C4-2B (cell line): ENCODE results near the gene USP35.

Experiments
- ZFX ChIP-seq: fragments of 450-650 bp; IDR thresholded peaks from 2 replicates; pipeline ENCODE4 v1.6.1; 2017
- TF ChIP-seq, protein P1 (sequence below): fragments of 450-650 bp; conservative IDR thresholded peaks from 2 replicates; pipeline ENCODE4 v1.5.1; 2017; ENCODE audit warnings: mild to moderate bottlenecking

- TF ChIP-seq, protein P1, sequence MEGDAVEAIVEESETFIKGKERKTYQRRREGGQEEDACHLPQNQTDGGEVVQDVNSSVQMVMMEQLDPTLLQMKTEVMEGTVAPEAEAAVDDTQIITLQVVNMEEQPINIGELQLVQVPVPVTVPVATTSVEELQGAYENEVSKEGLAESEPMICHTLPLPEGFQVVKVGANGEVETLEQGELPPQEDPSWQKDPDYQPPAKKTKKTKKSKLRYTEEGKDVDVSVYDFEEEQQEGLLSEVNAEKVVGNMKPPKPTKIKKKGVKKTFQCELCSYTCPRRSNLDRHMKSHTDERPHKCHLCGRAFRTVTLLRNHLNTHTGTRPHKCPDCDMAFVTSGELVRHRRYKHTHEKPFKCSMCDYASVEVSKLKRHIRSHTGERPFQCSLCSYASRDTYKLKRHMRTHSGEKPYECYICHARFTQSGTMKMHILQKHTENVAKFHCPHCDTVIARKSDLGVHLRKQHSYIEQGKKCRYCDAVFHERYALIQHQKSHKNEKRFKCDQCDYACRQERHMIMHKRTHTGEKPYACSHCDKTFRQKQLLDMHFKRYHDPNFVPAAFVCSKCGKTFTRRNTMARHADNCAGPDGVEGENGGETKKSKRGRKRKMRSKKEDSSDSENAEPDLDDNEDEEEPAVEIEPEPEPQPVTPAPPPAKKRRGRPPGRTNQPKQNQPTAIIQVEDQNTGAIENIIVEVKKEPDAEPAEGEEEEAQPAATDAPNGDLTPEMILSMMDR, result no peak
- TF ChIP-seq ZFX, result no peak
These were observed 27.3 kb downstream of the USP35 start for GRCh38 chr11:78216021-78216420.
